HG02571 (cell line): ENCODE measurements around the gene UROS.

Experiments used
- ATAC-seq: cut with Tn5 transposase; IDR thresholded peaks from one replicate; pipeline ENCODE4 v1.9.1; 2021; ENCODE audit warnings: mild to moderate bottlenecking, moderate library complexity; ENCODE audit not compliant: unreplicated experiment

UROS gene

GRCh38 chr10:125795128-125795527, 27.9 kb downstream of the UROS start:
- ATAC-seq = no peak

- ATAC-seq = no peak
Measured at GRCh38 chr10:125792342-125793300, 30.4 kb downstream of the UROS start.

GRCh38 chr10:125788156-125789034, 34.7 kb downstream of the UROS start:
- no peak for ATAC-seq

DNA sequence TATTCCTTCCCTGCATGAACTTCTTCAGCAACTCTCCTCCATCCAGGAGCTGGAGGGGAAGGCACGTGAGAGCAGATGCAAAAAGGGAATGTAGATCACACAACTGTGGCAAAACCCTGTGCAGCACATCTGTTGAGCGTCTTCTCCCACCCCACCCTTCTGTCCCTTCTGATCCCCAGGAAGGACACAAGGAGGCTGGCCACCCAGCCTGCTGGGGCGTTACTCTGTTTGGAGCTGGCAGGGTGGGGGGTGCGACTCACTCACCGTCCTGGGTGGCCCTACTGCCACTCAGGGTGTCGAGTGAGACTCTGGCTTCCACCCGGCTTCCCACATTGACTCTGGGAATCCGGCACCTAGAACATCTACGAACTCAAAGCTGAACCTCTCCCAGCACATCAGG, 37.3 kb downstream of the UROS start:
- ATAC-seq = no peak

- ATAC-seq = peak; percentile 77
Measured at GRCh38 chr10:125783957-125784356, 39.1 kb downstream of the UROS start.

- no peak for ATAC-seq
Measured at GRCh38 chr10:125783408-125783807, 39.6 kb downstream of the UROS start.

GRCh38 chr10:125782616-125783015, 40.4 kb downstream of the UROS start:
- no peak for ATAC-seq

DNA sequence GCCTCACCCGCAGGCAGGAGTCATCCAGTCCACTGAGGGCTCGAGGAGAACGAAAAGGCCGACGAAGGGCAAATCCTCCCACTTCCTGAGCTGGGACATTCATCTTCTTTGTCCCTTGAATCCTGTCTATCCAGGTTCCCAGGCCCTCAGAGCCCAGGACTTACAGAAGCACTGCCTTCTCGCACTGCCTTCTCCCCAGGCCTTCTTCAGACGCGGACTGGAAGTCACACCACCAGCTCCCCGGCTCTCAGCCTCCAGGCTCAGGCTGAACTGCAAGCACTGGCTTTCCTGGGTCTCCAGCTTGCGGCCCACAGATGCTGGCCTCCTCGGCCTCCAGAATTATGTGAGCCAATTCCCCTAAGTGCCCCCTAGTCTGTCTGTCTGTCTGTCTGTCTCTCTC, 41.0 kb downstream of the UROS start:
- no peak for ATAC-seq

- no peak for ATAC-seq
Measured at GRCh38 chr10:125781374-125781773, 41.7 kb downstream of the UROS start.

- no peak for ATAC-seq
Measured at GRCh38 chr10:125779403-125780327, 43.4 kb downstream of the UROS start.

- ATAC-seq = no peak
Measured at GRCh38 chr10:125778556-125778955, 44.5 kb downstream of the UROS start.

DNA sequence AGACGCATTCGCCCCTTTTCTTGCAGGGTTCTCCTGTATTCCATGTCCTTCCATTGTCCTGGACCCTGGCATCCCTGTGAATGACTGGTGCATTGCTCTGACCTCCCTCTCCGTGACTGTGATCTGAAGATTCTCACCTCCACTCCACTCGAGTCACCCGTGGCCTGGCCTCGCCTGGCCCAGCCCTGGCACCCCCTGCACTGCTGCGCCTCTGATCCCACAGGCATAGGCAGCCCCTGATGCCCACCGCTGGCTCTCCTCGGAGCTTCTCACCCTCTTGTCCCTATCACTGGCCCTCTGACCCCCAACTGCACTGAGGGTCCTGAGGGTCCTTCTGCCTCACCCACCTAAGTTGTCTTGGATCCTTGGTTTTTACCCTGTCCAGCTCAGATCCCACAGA, 45.3 kb downstream of the UROS start:
- no peak for ATAC-seq

DNA sequence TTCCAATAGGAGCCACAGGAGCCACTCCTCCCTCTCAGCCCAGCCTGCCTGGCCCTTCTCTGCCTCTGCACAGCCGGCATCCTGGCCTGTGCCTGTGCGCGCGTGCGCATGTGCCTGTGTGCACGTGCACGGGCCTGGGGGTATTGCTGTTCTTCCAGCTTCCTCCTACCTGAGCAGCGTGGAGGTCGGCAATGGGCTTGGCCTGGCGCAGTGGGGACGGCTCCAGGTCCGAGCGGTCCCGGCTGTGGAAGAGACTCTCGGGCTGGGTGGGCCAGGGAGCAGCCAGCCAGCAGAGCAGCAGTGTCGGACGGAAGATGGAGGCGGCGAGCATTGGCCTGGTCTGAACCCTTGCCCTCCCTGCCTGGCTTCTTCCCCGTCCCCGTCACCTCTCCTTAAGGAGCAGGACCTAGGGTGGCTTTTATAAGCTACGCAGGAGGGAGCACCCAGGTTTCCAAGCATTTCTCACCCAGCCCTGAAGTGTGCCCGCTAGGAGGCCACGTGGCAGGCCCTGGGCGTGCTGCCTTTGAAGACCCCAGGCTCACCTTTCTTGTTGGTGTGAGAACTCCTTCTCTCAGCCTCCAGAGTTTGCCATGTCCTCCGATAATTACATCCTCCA, 47.5 kb downstream of the UROS start, which contains the start of gene MMP21:
TSS of gene MMP21 (minus strand) at position 331 of the 616 bp plus-strand sequence. CDS start at position 331, 0 bp downstream.
- no peak for ATAC-seq

GRCh38 chr10:125774581-125775191, 48.4 kb downstream of the UROS start:
- no peak for ATAC-seq

GRCh38 chr10:125773687-125774543, 49.1 kb downstream of the UROS start:
- ATAC-seq = no peak

GRCh38 chr10:125772864-125773180, 50.2 kb downstream of the UROS start:
- no peak for ATAC-seq

GRCh38 chr10:125772112-125772863, 50.8 kb downstream of the UROS start:
- no peak for ATAC-seq

GRCh38 chr10:125770844-125771243, 52.2 kb downstream of the UROS start:
- no peak for ATAC-seq
